NCI-H1105 treated with DMSO at 0.1 percent for 48 hours (cell line): ENCODE measurements around the gene WDR1.
A peak's percentile ranks its signal among the peaks of the same experiment; 100 is the strongest.

Experiments used
- DNase-seq: peaks from one replicate; lab custom pipeline; 2025; lab: John Stamatoyannopoulos, UW

The WDR1 gene

GRCh38 chr4:10069075-10069642 is 47.4 kb downstream of the WDR1 start:
- DNase-seq: no peak

- DNase-seq: no peak
Measured at GRCh38 chr4:10066670-10067651, 49.6 kb downstream of the WDR1 start.

- no peak for DNase-seq
Measured at GRCh38 chr4:10066206-10066605, 50.4 kb downstream of the WDR1 start.

GRCh38 chr4:10063544-10064300 is 52.9 kb downstream of the WDR1 start:
- DNase-seq: no peak

GRCh38 chr4:10061650-10062415 is 54.8 kb downstream of the WDR1 start:
- no peak for DNase-seq

GRCh38 chr4:10058371-10058770 is 58.2 kb downstream of the WDR1 start:
- no peak for DNase-seq

- no peak for DNase-seq
Measured at GRCh38 chr4:10057023-10057395, 59.6 kb downstream of the WDR1 start.

GRCh38 chr4:10056334-10057022 is 60.1 kb downstream of the WDR1 start:
- no peak for DNase-seq

- no peak for DNase-seq
Measured at GRCh38 chr4:10055871-10056270, 60.7 kb downstream of the WDR1 start.

GRCh38 chr4:10054571-10055041 is 62.0 kb downstream of the WDR1 start:
- DNase-seq: peak; percentile 4

GRCh38 chr4:10053635-10054453 is 62.8 kb downstream of the WDR1 start:
- no peak for DNase-seq

GRCh38 chr4:10051517-10052135 is 65.0 kb downstream of the WDR1 start:
- DNase-seq: no peak

- DNase-seq: no peak
Measured at GRCh38 chr4:10050721-10051120, 65.9 kb downstream of the WDR1 start.

- DNase-seq: no peak
Measured at GRCh38 chr4:10050261-10050661, 66.3 kb downstream of the WDR1 start.

- no peak for DNase-seq
Measured at GRCh38 chr4:10048941-10049697, 67.5 kb downstream of the WDR1 start.

- DNase-seq: no peak
Measured at GRCh38 chr4:10047967-10048366, 68.6 kb downstream of the WDR1 start.

- DNase-seq: no peak
Measured at GRCh38 chr4:10046471-10046870, 70.1 kb downstream of the WDR1 start.

- no peak for DNase-seq
Measured at GRCh38 chr4:10045481-10045880, 71.1 kb downstream of the WDR1 start.

GRCh38 chr4:10041036-10041435 is 75.6 kb downstream of the WDR1 start:
- DNase-seq: no peak
